H9 (cell line): ENCODE measurements around the gene KIF22. TPM values are rescaled to one million over a fixed set of nuclear protein-coding genes. Genes with fewer than 3 reads are reported as not detected.
A peak's percentile ranks its signal among the peaks of the same experiment; 100 is the strongest.

Source experiments
- DNase-seq: peaks from one replicate; pipeline ENCODE4 v3.0.0-alpha.2; 2017
- H2AFZ ChIP-seq: one replicate; pipeline ENCODE4 v1.6.1; 2013; ENCODE audit warnings: mild to moderate bottlenecking, low read length, control low read depth, moderate library complexity
- H2AK5ac ChIP-seq: 2 replicates; pipeline ENCODE4 v1.6.1; 2013; ENCODE audit warnings: low read length, control low read depth, mixed read lengths; ENCODE audit not compliant: insufficient read length
- H2BK120ac ChIP-seq: one replicate; pipeline ENCODE4 v1.6.1; 2013; ENCODE audit warnings: low read depth, mild to moderate bottlenecking, low read length, control low read depth, inconsistent platforms; ENCODE audit not compliant: poor library complexity, severe bottlenecking
- H2BK12ac ChIP-seq: 2 replicates; pipeline ENCODE4 v1.6.1; 2013; ENCODE audit warnings: low read length, control low read depth, mixed read lengths, low read depth; ENCODE audit not compliant: insufficient read length
- H2BK15ac ChIP-seq: 2 replicates; pipeline ENCODE4 v1.6.1; 2013; ENCODE audit warnings: low read depth, low read length, control low read depth
- H2BK20ac ChIP-seq: one replicate; pipeline ENCODE4 v1.6.1; 2013; ENCODE audit warnings: low read depth, mild to moderate bottlenecking, low read length, control low read depth, inconsistent platforms; ENCODE audit not compliant: poor library complexity, severe bottlenecking
- H2BK5ac ChIP-seq: 2 replicates; pipeline ENCODE4 v1.6.1; 2013; ENCODE audit warnings: low read length, control low read depth, mixed read lengths; ENCODE audit not compliant: insufficient read length
- H3K14ac ChIP-seq: 2 replicates; pipeline ENCODE4 v1.6.1; 2013; ENCODE audit warnings: low read length, control low read depth; ENCODE audit not compliant: insufficient read depth
- H3K18ac ChIP-seq: 2 replicates; pipeline ENCODE4 v1.6.1; 2013; ENCODE audit warnings: low read depth, mild to moderate bottlenecking, mixed read lengths, low read length, control low read depth; ENCODE audit not compliant: insufficient read length
- H3K23ac ChIP-seq: 2 replicates; pipeline ENCODE4 v1.6.1; 2013; ENCODE audit warnings: low read length, control low read depth, mixed read lengths, low read depth; ENCODE audit not compliant: insufficient read length
- H3K23me2 ChIP-seq: 2 replicates; pipeline ENCODE4 v1.6.1; 2013; ENCODE audit warnings: low read depth, mild to moderate bottlenecking, mixed read lengths, low read length, control low read depth; ENCODE audit not compliant: insufficient read length, poor library complexity, severe bottlenecking
- H3K27ac ChIP-seq: 2 replicates; pipeline ENCODE4 v1.5.1; 2013; ENCODE audit warnings: low read length, control low read depth, mixed read lengths, low read depth; ENCODE audit not compliant: insufficient read length
- H3K27me3 ChIP-seq: 2 replicates; pipeline ENCODE4 v1.6.1; 2013; ENCODE audit warnings: low read length, control low read depth, inconsistent platforms; ENCODE audit not compliant: insufficient read depth
- H3K4ac ChIP-seq: 2 replicates; pipeline ENCODE4 v1.6.1; 2013; ENCODE audit warnings: low read depth, mild to moderate bottlenecking, control low read depth, inconsistent platforms, low read length, moderate library complexity
- H3K4me1 ChIP-seq: 2 replicates; pipeline ENCODE4 v1.6.1; 2013; ENCODE audit warnings: low read length, control low read depth, inconsistent platforms; ENCODE audit not compliant: insufficient read depth
- H3K4me2 ChIP-seq: 2 replicates; pipeline ENCODE4 v1.6.1; 2013; ENCODE audit warnings: low read length, control low read depth, mixed read lengths; ENCODE audit not compliant: insufficient read length, insufficient read depth
- H3K56ac ChIP-seq: 2 replicates; pipeline ENCODE4 v1.6.1; 2013; ENCODE audit warnings: low read depth, mild to moderate bottlenecking, mixed read lengths, low read length, control low read depth; ENCODE audit not compliant: insufficient read length
- H3K79me1 ChIP-seq: 2 replicates; pipeline ENCODE4 v1.6.1; 2013; ENCODE audit warnings: low read depth, mild to moderate bottlenecking, moderate library complexity, low read length, control low read depth, inconsistent platforms; ENCODE audit not compliant: insufficient read depth, poor library complexity, severe bottlenecking
- H3K79me2 ChIP-seq: 2 replicates; pipeline ENCODE4 v1.6.1; 2013; ENCODE audit warnings: low read length, control low read depth, inconsistent platforms; ENCODE audit not compliant: insufficient read depth
- H3K9ac ChIP-seq: 2 replicates; pipeline ENCODE4 v1.6.1; 2013; ENCODE audit warnings: low read length, control low read depth, mixed read lengths; ENCODE audit not compliant: insufficient read length; ENCODE audit errors: extremely low read depth
- H3K9me3 ChIP-seq: one replicate; pipeline ENCODE4 v1.6.1; 2013; ENCODE audit warnings: low read depth, low read length, inconsistent platforms; ENCODE audit not compliant: control insufficient read depth
- H3T11ph ChIP-seq: one replicate; pipeline ENCODE4 v1.6.1; 2013; ENCODE audit warnings: mild to moderate bottlenecking, low read length, control low read depth, inconsistent platforms
- H4K20me1 ChIP-seq: one replicate; pipeline ENCODE4 v1.6.1; 2013; ENCODE audit not compliant: control insufficient read depth, insufficient read length, insufficient read depth
- H4K5ac ChIP-seq: 2 replicates; pipeline ENCODE4 v1.6.1; 2013; ENCODE audit warnings: low read depth, mild to moderate bottlenecking, mixed read lengths, low read length, control low read depth; ENCODE audit not compliant: insufficient read length
- H4K8ac ChIP-seq: replicated peaks from 2 replicates; pipeline ENCODE4 v1.6.1; 2013; ENCODE audit warnings: low read length, control low read depth, mixed read lengths, low read depth; ENCODE audit not compliant: insufficient read length
- H4K91ac ChIP-seq: 2 replicates; pipeline ENCODE4 v1.6.1; 2013; ENCODE audit warnings: low read depth, mild to moderate bottlenecking, moderate library complexity, mixed read lengths, low read length, control low read depth; ENCODE audit not compliant: insufficient read length
- H3K27ac Mint-ChIP-seq, 3 experiments: 2 replicates in 2 of 3; 3 replicates in 1 of 3; pipeline ENCODE4 v1.8.0; 2020 to 2021; ENCODE audit warnings: mixed read lengths in 3 of 3, mild to moderate bottlenecking in 1 of 3, moderate library complexity in 1 of 3
- H3K27me3 Mint-ChIP-seq: 2 replicates; pipeline ENCODE4 v1.8.0; 2021; ENCODE audit warnings: low read depth, mild to moderate bottlenecking, moderate library complexity, mixed read lengths
- H3K36me3 Mint-ChIP-seq, 3 experiments: 2 replicates in 2 of 3; 3 replicates in 1 of 3; pipeline ENCODE4 v1.8.0; 2020 to 2021; ENCODE audit warnings: low read depth in 3 of 3, mixed read lengths in 3 of 3; ENCODE audit not compliant: insufficient read depth in 1 of 3
- H3K4me1 Mint-ChIP-seq, 2 experiments: 2 replicates each; pipeline ENCODE4 v1.8.0; 2020; ENCODE audit warnings: mixed read lengths in 2 of 2
- H3K4me3 Mint-ChIP-seq, 2 experiments: 2 replicates in 1 of 2; 3 replicates in 1 of 2; pipeline ENCODE4 v1.8.0; 2020 to 2021; ENCODE audit warnings: mild to moderate bottlenecking in 2 of 2, mixed read lengths in 2 of 2, moderate library complexity in 1 of 2
- H3K9me3 Mint-ChIP-seq, 2 experiments: 2 replicates in 1 of 2; 3 replicates in 1 of 2; pipeline ENCODE4 v1.8.0; 2020; ENCODE audit warnings: mild to moderate bottlenecking in 2 of 2, mixed read lengths in 2 of 2, moderate library complexity in 1 of 2
- WGBS: extraction: QIAGEN DNeasy Blood & Tissue Kit; methylation state at CpG from one replicate; pipeline ENCODE4 v1.1.7; 2013; ENCODE audit warnings: missing lambda C conversion rate, low lambda C conversion rate, mixed read lengths; ENCODE audit not compliant: insufficient read length; ENCODE audit errors: extremely low coverage; 5-methylcytosine and 5-hydroxymethylcytosine counted together
- total RNA-seq: library from RNA; stranded (reverse); gene quantifications from 2 replicates; pipeline ENCODE4 v1.2.1, GENCODE V29; 2021
- TF ChIP-seq, protein P1 (sequence below): fragments of 200-600 bp; sonication (generic); conservative IDR thresholded peaks from 3 replicates; pipeline ENCODE4 v1.8.0; 2021; ENCODE audit warnings: antibody characterized with exemption, mild to moderate bottlenecking

KIF22 gene
- total RNA-seq, 1 experiment from 2014 or later, result 151 TPM

- Histone ChIP-seq H3K9ac (no peak overlapping the region), H2BK12ac (no peak overlapping the region), H3K79me1 (no peaks in the 10 kb centered on the region), H4K8ac (no peak overlapping the region), H3K9me3 (no peaks in the 10 kb centered on the region), H2BK5ac (no peak overlapping the region), H3K14ac (no peak overlapping the region), H3K18ac (no peak overlapping the region), H3K23me2 (no peaks in the 10 kb centered on the region), H3T11ph (no peak overlapping the region), H3K4me2 (no peak overlapping the region), H3K56ac (no peak overlapping the region), H4K5ac (no peak overlapping the region), H2BK15ac (no peak overlapping the region), H4K20me1 (no peaks in the 10 kb centered on the region), H2BK120ac (no peak overlapping the region), H3K4me1 (no peaks in the 10 kb centered on the region), H3K27ac (no peak overlapping the region), H3K27me3 (no peaks in the 10 kb centered on the region), H3K4ac (no peak overlapping the region), H2BK20ac (no peak overlapping the region), H3K23ac (no peak overlapping the region), H3K79me2 (no peaks in the 10 kb centered on the region), H2AK5ac (no peak overlapping the region), H4K91ac (no peak overlapping the region), H2AFZ (no peak overlapping the region)
- Mint-ChIP-seq H3K27me3 (no peaks in the 10 kb centered on the region; the same call in 1 of the 2 replicates), H3K4me3 (no peak overlapping the region; a peak in 1 of 5 replicates), H3K27ac (peak overlapping the region in 1 of 3 experiments; percentile 77; a peak in 2 of 7 replicates), H3K36me3 (peaks cover 25 to 40% (median 38%) of the 10 kb centered on the region in 3 experiments), H3K9me3 (peaks cover 7 to 17% of the 10 kb centered on the region in 2 experiments; a peak in 4 of 5 replicates), H3K4me1 (peaks cover 0 to 16% of the 10 kb centered on the region in 2 experiments; a peak in 3 of 4 replicates)
- no CpG with 5 or more reads among the region's 21 CpGs for WGBS
- no peak for DNase-seq
- TF ChIP-seq, protein P1, sequence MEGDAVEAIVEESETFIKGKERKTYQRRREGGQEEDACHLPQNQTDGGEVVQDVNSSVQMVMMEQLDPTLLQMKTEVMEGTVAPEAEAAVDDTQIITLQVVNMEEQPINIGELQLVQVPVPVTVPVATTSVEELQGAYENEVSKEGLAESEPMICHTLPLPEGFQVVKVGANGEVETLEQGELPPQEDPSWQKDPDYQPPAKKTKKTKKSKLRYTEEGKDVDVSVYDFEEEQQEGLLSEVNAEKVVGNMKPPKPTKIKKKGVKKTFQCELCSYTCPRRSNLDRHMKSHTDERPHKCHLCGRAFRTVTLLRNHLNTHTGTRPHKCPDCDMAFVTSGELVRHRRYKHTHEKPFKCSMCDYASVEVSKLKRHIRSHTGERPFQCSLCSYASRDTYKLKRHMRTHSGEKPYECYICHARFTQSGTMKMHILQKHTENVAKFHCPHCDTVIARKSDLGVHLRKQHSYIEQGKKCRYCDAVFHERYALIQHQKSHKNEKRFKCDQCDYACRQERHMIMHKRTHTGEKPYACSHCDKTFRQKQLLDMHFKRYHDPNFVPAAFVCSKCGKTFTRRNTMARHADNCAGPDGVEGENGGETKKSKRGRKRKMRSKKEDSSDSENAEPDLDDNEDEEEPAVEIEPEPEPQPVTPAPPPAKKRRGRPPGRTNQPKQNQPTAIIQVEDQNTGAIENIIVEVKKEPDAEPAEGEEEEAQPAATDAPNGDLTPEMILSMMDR, result no peak
Observed at GRCh38 chr16:29743827-29744531, 46.6 kb upstream of the KIF22 start.
